ENCODE measurements around the gene SETD3.

DNA sequence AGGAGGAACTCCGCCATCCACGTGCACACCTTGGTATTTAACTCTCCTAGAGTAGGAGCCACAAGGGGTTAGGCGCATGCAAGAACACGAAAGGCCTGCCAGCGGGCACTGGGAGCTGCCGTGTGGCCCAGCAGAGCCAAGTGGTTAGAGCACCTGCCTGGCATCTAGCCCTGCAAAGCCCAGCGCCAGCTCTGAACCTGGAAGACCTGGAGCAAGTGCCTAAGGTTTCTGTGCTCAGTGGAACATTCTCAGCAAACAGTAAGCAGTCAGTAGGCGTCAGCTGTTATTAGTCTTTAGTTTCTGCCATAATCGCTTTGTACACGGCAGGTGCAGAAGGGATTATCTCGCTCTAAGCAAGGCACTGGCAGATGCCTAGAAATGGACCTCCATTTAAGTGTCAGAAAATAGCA, 55.4 kb downstream of the SETD3 start:
- no peak for TF ChIP-seq POLR2A (IDR thresholded peaks at IDR 0.05)
- TF ChIP-seq, protein P1, sequence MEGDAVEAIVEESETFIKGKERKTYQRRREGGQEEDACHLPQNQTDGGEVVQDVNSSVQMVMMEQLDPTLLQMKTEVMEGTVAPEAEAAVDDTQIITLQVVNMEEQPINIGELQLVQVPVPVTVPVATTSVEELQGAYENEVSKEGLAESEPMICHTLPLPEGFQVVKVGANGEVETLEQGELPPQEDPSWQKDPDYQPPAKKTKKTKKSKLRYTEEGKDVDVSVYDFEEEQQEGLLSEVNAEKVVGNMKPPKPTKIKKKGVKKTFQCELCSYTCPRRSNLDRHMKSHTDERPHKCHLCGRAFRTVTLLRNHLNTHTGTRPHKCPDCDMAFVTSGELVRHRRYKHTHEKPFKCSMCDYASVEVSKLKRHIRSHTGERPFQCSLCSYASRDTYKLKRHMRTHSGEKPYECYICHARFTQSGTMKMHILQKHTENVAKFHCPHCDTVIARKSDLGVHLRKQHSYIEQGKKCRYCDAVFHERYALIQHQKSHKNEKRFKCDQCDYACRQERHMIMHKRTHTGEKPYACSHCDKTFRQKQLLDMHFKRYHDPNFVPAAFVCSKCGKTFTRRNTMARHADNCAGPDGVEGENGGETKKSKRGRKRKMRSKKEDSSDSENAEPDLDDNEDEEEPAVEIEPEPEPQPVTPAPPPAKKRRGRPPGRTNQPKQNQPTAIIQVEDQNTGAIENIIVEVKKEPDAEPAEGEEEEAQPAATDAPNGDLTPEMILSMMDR (IDR thresholded peaks at IDR 0.05) = no peak
